ENCODE results near the gene C11orf65.

Gene C11orf65

GRCh38 chr11:108467091-108467823 is at the start of gene C11orf65:
Gene C11orf65, minus strand, starts transcription at chr11:108467529. Its CDS starts 5,970 bp downstream, at chr11:108461559.
- no peak for TF ChIP-seq CTCF (IDR thresholded peaks at IDR 0.05; ENCODE audit: low read depth, low read length)
- DNase-seq (ENCODE audit: extremely low read depth, low read depth), result peak; percentile 91

- DNase-seq (ENCODE audit: extremely low read depth, low read depth), result no peak
- no peak for TF ChIP-seq CTCF (IDR thresholded peaks at IDR 0.05; ENCODE audit: low read depth, low read length)
Observed at GRCh38 chr11:108516125-108516524, 48.8 kb upstream of the C11orf65 start.

GRCh38 chr11:108512708-108513107 is 45.4 kb upstream of the C11orf65 start:
- no peak for TF ChIP-seq CTCF (IDR thresholded peaks at IDR 0.05; ENCODE audit: low read depth, low read length)
- DNase-seq (ENCODE audit: extremely low read depth, low read depth), result no peak

GRCh38 chr11:108511851-108512474 is 44.6 kb upstream of the C11orf65 start:
- no peak for DNase-seq (ENCODE audit: extremely low read depth, low read depth)
- no peak for TF ChIP-seq CTCF (IDR thresholded peaks at IDR 0.05; ENCODE audit: low read depth, low read length)

- DNase-seq (ENCODE audit: extremely low read depth, low read depth), result no peak
- TF ChIP-seq CTCF (IDR thresholded peaks at IDR 0.05; ENCODE audit: low read depth, low read length), result no peak
Observed at GRCh38 chr11:108508653-108509593, 41.6 kb upstream of the C11orf65 start.

- TF ChIP-seq CTCF (IDR thresholded peaks at IDR 0.05; ENCODE audit: low read depth, low read length), result no peak
- no peak for DNase-seq (ENCODE audit: extremely low read depth, low read depth)
Observed at GRCh38 chr11:108501396-108501795, 34.1 kb upstream of the C11orf65 start.
